Effector CD8-positive, alpha-beta T cell (primary cell): ENCODE results near the gene MYLIP.

Experiments
- DNase-seq: peaks from one replicate; lab custom pipeline; 2025; lab: John Stamatoyannopoulos, UW
- total RNA-seq, 4 experiments: gene quantifications; one replicate each; lab custom pipeline; 2026; lab: John Stamatoyannopoulos, UW

The MYLIP gene
- total RNA-seq, result 36.1 to 64.0 (median 46.4) reads per million in 4 experiments

- DNase-seq, result peak; percentile 97
Measured at GRCh38 chr6:16128759-16129622, at the start of gene MYLIP. Gene MYLIP, plus strand, starts transcription at chr6:16129086. Its CDS starts 237 bp downstream, at chr6:16129323.

- no peak for DNase-seq
Measured at GRCh38 chr6:16079354-16079753, 49.5 kb upstream of the MYLIP start.

GRCh38 chr6:16080204-16080603 lies 48.7 kb upstream of the MYLIP start:
- DNase-seq, result no peak

- no peak for DNase-seq
Measured at GRCh38 chr6:16081326-16081725, 47.6 kb upstream of the MYLIP start.

GRCh38 chr6:16082361-16082760 lies 46.5 kb upstream of the MYLIP start:
- no peak for DNase-seq

- no peak for DNase-seq
Measured at GRCh38 chr6:16086965-16087364, 41.9 kb upstream of the MYLIP start.

- DNase-seq, result no peak
Measured at GRCh38 chr6:16087386-16087785, 41.5 kb upstream of the MYLIP start.

- no peak for DNase-seq
Measured at GRCh38 chr6:16088409-16088808, 40.5 kb upstream of the MYLIP start.

GRCh38 chr6:16089232-16090062 lies 39.4 kb upstream of the MYLIP start:
- DNase-seq, result no peak

- no peak for DNase-seq
Measured at GRCh38 chr6:16090452-16090851, 38.4 kb upstream of the MYLIP start.

GRCh38 chr6:16090920-16091319 lies 38.0 kb upstream of the MYLIP start:
- DNase-seq, result no peak

- DNase-seq, result no peak
Measured at GRCh38 chr6:16092140-16092539, 36.7 kb upstream of the MYLIP start.

- no peak for DNase-seq
Measured at GRCh38 chr6:16092990-16093389, 35.9 kb upstream of the MYLIP start.

GRCh38 chr6:16095180-16095579 lies 33.7 kb upstream of the MYLIP start:
- DNase-seq, result no peak

- no peak for DNase-seq
Measured at GRCh38 chr6:16097382-16098171, 31.3 kb upstream of the MYLIP start.

- no peak for DNase-seq
Measured at GRCh38 chr6:16098211-16098610, 30.7 kb upstream of the MYLIP start.

GRCh38 chr6:16102208-16102607 lies 26.7 kb upstream of the MYLIP start:
- DNase-seq, result no peak

GRCh38 chr6:16103722-16104121 lies 25.2 kb upstream of the MYLIP start:
- no peak for DNase-seq

- DNase-seq, result no peak
Measured at GRCh38 chr6:16104624-16105433, 24.1 kb upstream of the MYLIP start.

- DNase-seq, result no peak
Measured at GRCh38 chr6:16105854-16106253, 23.0 kb upstream of the MYLIP start.
